GM23338 (cell line): Measurements from ENCODE around the gene RAB30. TPM values are rescaled to one million over a fixed set of nuclear protein-coding genes. Genes with fewer than 3 reads are reported as not detected.

Experiments used
- ATAC-seq: fragments of 200-7000 bp; cut with Tn5 transposase; 3 replicates; pipeline ENCODE4 v1.9.1; 2020
- DNase-seq: peaks from one replicate; pipeline ENCODE4 v3.0.0-alpha.2; 2015; ENCODE audit warnings: low spot score
- H2AFZ ChIP-seq: fragments of 200-600 bp; sonication (generic); 2 replicates; pipeline ENCODE4 v1.8.0; 2016; ENCODE audit warnings: antibody characterized with exemption, mild to moderate bottlenecking, moderate library complexity
- H3F3A ChIP-seq: fragments of 200-600 bp; sonication (generic); replicated peaks from 2 replicates; pipeline ENCODE4 v1.8.0; 2017; ENCODE audit warnings: antibody characterized with exemption, mixed run types, low read depth
- H3K27ac ChIP-seq: fragments of 200-600 bp; sonication (generic); 2 replicates; pipeline ENCODE4 v1.6.1; 2016; ENCODE audit warnings: low read depth
- H3K27me3 ChIP-seq: fragments of 200-600 bp; sonication (generic); 2 replicates; pipeline ENCODE4 v1.8.0; 2016; ENCODE audit warnings: mild to moderate bottlenecking, mixed run types, moderate library complexity; ENCODE audit not compliant: insufficient read depth
- H3K36me3 ChIP-seq: fragments of 200-600 bp; sonication (generic); 2 replicates; pipeline ENCODE4 v1.8.0; 2016; ENCODE audit warnings: mild to moderate bottlenecking; ENCODE audit not compliant: insufficient read depth
- H3K4me1 ChIP-seq: fragments of 200-600 bp; sonication (generic); 2 replicates; pipeline ENCODE4 v1.8.0; 2016; ENCODE audit warnings: mild to moderate bottlenecking, moderate library complexity; ENCODE audit not compliant: insufficient read depth
- H3K4me2 ChIP-seq: fragments of 200-600 bp; sonication (generic); 2 replicates; pipeline ENCODE4 v1.7.1; 2017; ENCODE audit warnings: mixed run types
- H3K4me3 ChIP-seq: fragments of 200-600 bp; sonication (generic); 2 replicates; pipeline ENCODE4 v1.6.1; 2016; ENCODE audit warnings: mixed run types
- H3K79me2 ChIP-seq: fragments of 200-600 bp; sonication (generic); replicated peaks from 2 replicates; pipeline ENCODE4 v1.8.0; 2017; ENCODE audit warnings: mild to moderate bottlenecking; ENCODE audit not compliant: insufficient read depth
- H3K9me2 ChIP-seq: fragments of 200-600 bp; sonication (generic); 2 replicates; pipeline ENCODE4 v1.8.0; 2017; ENCODE audit not compliant: insufficient read depth
- H4K20me1 ChIP-seq: fragments of 200-600 bp; sonication (generic); replicated peaks from 2 replicates; pipeline ENCODE4 v1.8.0; 2017; ENCODE audit warnings: mild to moderate bottlenecking; ENCODE audit not compliant: insufficient read depth
- H3K27ac Mint-ChIP-seq: 2 replicates; pipeline ENCODE4 v1.8.0; 2020; ENCODE audit warnings: inconsistent platforms, mild to moderate bottlenecking, moderate library complexity, mixed read lengths
- H3K27me3 Mint-ChIP-seq: 3 replicates; pipeline ENCODE4 v1.8.0; 2022; ENCODE audit warnings: low read depth, mild to moderate bottlenecking, moderate library complexity, mixed read lengths, inconsistent platforms; ENCODE audit not compliant: insufficient read depth, poor library complexity
- H3K36me3 Mint-ChIP-seq: 3 replicates; pipeline ENCODE4 v1.8.0; 2021; ENCODE audit warnings: low read depth, mild to moderate bottlenecking, inconsistent platforms, moderate library complexity, mixed read lengths
- H3K4me1 Mint-ChIP-seq: 3 replicates; pipeline ENCODE4 v1.8.0; 2020; ENCODE audit warnings: mild to moderate bottlenecking, inconsistent platforms, mixed read lengths
- H3K4me3 Mint-ChIP-seq: 3 replicates; pipeline ENCODE4 v1.8.0; 2021; ENCODE audit warnings: moderate library complexity, mild to moderate bottlenecking, inconsistent platforms, mixed read lengths
- H3K9me3 Mint-ChIP-seq: 3 replicates; pipeline ENCODE4 v1.8.0; 2020; ENCODE audit warnings: moderate library complexity, mild to moderate bottlenecking, inconsistent platforms, mixed read lengths
- CREB1 ChIP-seq: fragments of 250-450 bp; sonication (Bioruptor Pico); IDR thresholded peaks from 2 replicates; pipeline ENCODE4 v1.5.0; 2020; ENCODE audit warnings: low read depth, mild to moderate bottlenecking, moderate library complexity
- CTCF ChIP-seq, 2 experiments: fragments of 200-600 bp in 1 of 2; sonication (generic) in 1 of 2; conservative IDR thresholded peaks; 2 replicates each; pipeline versions ENCODE4 v1.5.1 to v1.6.1; 2016 to 2017; ENCODE audit warnings: antibody characterized with exemption in 2 of 2, low read depth in 2 of 2, mild to moderate bottlenecking in 2 of 2, moderate library complexity in 1 of 2
- ETS1 ChIP-seq: IDR thresholded peaks from 2 replicates; pipeline ENCODE4 v1.6.1; 2016; ENCODE audit warnings: antibody characterized with exemption
- EZH2 ChIP-seq: fragments of 200-600 bp; sonication (generic); IDR thresholded peaks from one replicate; pipeline ENCODE4 v1.8.0; 2017; ENCODE audit warnings: antibody characterized with exemption, mild to moderate bottlenecking, low read depth; ENCODE audit not compliant: unreplicated experiment
- EZH2phosphoT487 ChIP-seq: fragments of 200-600 bp; sonication (generic); IDR thresholded peaks from one replicate; pipeline ENCODE4 v1.8.1; 2018; ENCODE audit warnings: antibody characterized with exemption; ENCODE audit not compliant: unreplicated experiment
- JUNB ChIP-seq: IDR thresholded peaks from one replicate; pipeline ENCODE4 v1.6.1; 2016; ENCODE audit warnings: antibody characterized with exemption; ENCODE audit not compliant: unreplicated experiment
- NANOG ChIP-seq: IDR thresholded peaks from 2 replicates; pipeline ENCODE4 v1.6.1; 2016; ENCODE audit warnings: antibody characterized with exemption, borderline replicate concordance
- POLR2AphosphoS5 ChIP-seq: IDR thresholded peaks from 2 replicates; pipeline ENCODE4 v1.6.1; 2016; ENCODE audit warnings: antibody characterized with exemption, low read depth
- REST ChIP-seq: IDR thresholded peaks from one replicate; pipeline ENCODE4 v1.6.1; 2018; ENCODE audit warnings: antibody characterized with exemption; ENCODE audit not compliant: unreplicated experiment
- STAT1 ChIP-seq: IDR thresholded peaks from one replicate; pipeline ENCODE4 v1.6.1; 2016; ENCODE audit warnings: antibody characterized with exemption; ENCODE audit not compliant: unreplicated experiment
- ZNF114 ChIP-seq: fragments of 250-450 bp; sonication (Bioruptor Pico); IDR thresholded peaks from 2 replicates; pipeline ENCODE4 v1.5.0; 2020; ENCODE audit warnings: mild to moderate bottlenecking, moderate library complexity
- ZNF331 ChIP-seq: fragments of 250-450 bp; sonication (Bioruptor Pico); IDR thresholded peaks from 2 replicates; pipeline ENCODE4 v1.5.0; 2020; ENCODE audit warnings: low read depth, mild to moderate bottlenecking, moderate library complexity
- ZNF462 ChIP-seq: fragments of 250-450 bp; sonication (Bioruptor Pico); IDR thresholded peaks from 2 replicates; pipeline ENCODE4 v1.5.0; 2020; ENCODE audit warnings: mild to moderate bottlenecking, moderate library complexity
- polyA plus RNA-seq: library from polyadenylated mRNA; unstranded; fragments of >200 nt; fragmentation: Nextera tagmentation; extraction: Ambion mirVana; gene quantifications from 2 replicates; pipeline ENCODE4 v1.2.1, GENCODE V29; 2016
- total RNA-seq: library from RNA; depleted of rRNA; stranded (reverse); fragments of >200 nt; shearing (Covaris generic); gene quantifications from 2 replicates; pipeline ENCODE4 v1.2.3, GENCODE V29; 2014

Gene RAB30
- total and polyA plus RNA-seq, 2 experiments from 2014 or later: 3.3 to 6.6 TPM

- Mint-ChIP-seq H3K4me3 (no peak overlapping the region; the same call in 1 of the 3 replicates), H3K27ac (no peak overlapping the region), H3K36me3 (peaks cover 20% of the 10 kb centered on the region; the same call in 2 of the 3 replicates), H3K9me3 (no peaks in the 10 kb centered on the region), H3K4me1 (peaks cover 12% of the 10 kb centered on the region), H3K27me3 (peaks cover 7% of the 10 kb centered on the region)
- DNase-seq (peak; percentile 80), ATAC-seq (peak; percentile 18)
- Histone ChIP-seq H3F3A (no peaks in the 10 kb centered on the region), H3K4me3 (peak overlapping the region; percentile 84), H3K27me3 (no peaks in the 10 kb centered on the region), H3K27ac (no peak overlapping the region), H3K9me2 (no peaks in the 10 kb centered on the region), H3K4me1 (peaks cover 21% of the 10 kb centered on the region), H4K20me1 (0 out of 2 replicates have a peak, but pooled peaks cover 7% of the 10 kb centered on the region), H3K79me2 (peaks cover 62% of the 10 kb centered on the region), H2AFZ (no peak overlapping the region), H3K36me3 (peaks cover 10% of the 10 kb centered on the region; the same call in 1 of the 2 replicates), H3K4me2 (peak overlapping the region; percentile 90)
- TF ChIP-seq ZNF331: no peak
- TF ChIP-seq ZNF462: no peak
- no peak for TF ChIP-seq REST
- no peak for TF ChIP-seq POLR2AphosphoS5
- no peak for TF ChIP-seq ZNF114 (CRISPR knock-in tag)
- TF ChIP-seq EZH2: no peak
- no peak for TF ChIP-seq CREB1 (CRISPR knock-in tag)
- no peak for TF ChIP-seq ETS1
- TF ChIP-seq EZH2phosphoT487: no peak
- no peak for TF ChIP-seq JUNB
- no peak for TF ChIP-seq NANOG
- TF ChIP-seq CTCF (conservative IDR thresholded peaks at IDR 0.05; ENCODE audit: low read depth in 2 of 2): no peak
- no peak for TF ChIP-seq STAT1
These were observed 1.5 kb downstream of the RAB30 start for GRCh38 chr11:83070044-83070701.
